NCI-H510A treated with DMSO at 0.1 percent for 48 hours (cell line): ENCODE measurements around the gene SLC25A15.
"Not testable (repeated sequence)": the region's sequence is repeated elsewhere in the genome, so short reads cannot be mapped to it uniquely, and the experiment has no call there.

Experiments used
- DNase-seq: peaks from one replicate; lab custom pipeline; 2025; lab: John Stamatoyannopoulos, UW

SLC25A15 gene

DNA sequence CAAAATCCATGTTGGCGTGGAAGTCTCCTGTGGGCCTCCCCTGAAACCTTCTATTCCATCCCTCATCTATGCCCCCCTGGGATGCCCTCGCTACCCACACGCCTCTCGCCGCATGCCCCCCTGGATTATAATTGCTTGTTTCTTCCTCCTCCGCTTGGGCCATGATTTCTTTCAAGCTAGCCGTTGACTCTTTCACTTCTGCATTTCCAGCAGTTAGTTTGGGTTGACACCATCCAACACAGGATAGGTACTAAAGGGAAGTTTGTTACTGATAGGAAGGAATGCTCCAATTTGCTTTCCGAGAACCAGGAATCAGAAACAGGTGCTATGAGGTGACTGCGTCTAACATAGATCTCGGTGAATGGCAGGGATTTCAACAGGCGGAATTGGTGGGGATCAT is 7.7 kb upstream of the SLC25A15 start:
- no peak for DNase-seq

DNA sequence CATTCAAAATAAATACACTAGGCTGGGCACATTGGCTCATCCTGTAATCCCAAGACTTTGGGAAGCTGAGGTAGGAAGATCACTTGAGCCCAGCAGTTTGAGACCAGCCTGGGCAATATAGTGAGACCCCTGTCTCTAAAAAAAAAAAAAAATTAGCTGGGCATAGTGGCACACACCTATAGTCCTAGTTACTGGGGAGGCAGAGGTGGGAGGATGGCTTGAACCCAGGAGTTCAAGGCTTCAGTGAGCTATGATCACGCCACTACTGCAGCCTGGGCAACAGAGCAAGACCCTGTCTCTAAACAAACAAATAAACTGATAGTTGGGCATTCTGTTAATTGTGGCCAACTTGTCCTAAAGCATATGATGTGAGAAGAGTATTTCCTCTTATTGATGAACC is 6.4 kb upstream of the SLC25A15 start:
- DNase-seq: not testable (repeated sequence)

DNA sequence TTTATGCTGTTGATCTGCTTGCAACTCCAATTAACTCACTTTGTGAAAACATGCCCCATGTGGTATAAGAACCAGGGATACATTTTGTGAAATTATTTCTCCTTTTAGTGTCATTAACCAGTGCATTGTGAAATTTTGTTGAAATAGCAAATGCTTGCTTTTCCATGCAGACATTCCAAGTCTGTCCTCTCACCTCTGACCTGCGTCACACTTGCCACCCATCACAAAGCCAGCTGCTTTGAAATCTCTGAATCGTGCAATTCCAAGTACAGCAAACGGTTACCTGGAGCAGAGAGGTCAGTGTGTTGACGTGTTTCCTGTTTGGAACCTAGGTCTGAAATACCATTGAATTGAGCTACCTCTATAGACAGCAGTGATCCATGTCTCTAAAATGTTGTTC is 4.9 kb upstream of the SLC25A15 start:
- no peak for DNase-seq

DNA sequence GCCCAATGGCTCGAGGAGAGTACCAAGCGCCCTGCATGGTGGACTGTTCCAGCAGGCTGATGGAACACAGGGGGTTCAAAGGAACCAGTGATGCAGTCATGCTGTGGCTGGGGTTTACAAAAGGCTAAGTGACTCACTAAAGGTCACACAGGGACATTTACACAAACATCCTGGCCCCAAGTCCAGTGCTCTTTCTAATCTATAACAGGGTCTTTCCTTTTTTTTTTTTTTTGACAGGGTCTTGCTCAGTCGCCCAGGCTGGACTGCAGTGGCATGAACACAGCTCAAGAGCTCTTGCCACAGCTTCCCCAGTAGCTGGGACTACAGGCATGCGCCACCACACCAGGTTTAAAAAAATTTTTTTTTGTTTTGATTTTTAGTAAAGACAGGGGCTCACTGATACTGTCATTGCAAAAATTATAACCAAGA is 2.8 kb upstream of the SLC25A15 start:
- no peak for DNase-seq

DNA sequence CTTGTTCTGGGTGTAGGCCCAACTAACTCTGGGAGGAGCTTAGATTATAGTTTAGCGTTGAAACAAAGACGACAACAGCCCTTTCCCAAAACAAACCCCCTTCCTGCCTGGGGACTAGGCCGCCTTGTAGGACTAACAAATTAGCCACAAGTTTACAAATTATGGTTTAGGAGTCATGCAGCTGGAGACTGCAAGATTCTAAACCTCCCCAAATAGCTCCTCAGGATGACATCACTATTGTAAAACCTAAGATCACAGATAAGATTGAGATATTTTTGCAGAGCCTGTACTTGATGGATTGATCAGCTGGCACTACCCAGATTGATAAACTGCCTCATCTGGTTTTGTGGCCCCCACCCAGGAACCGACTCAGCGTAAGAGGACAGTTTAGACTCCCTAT is 2.3 kb upstream of the SLC25A15 start:
- no peak for DNase-seq

DNA sequence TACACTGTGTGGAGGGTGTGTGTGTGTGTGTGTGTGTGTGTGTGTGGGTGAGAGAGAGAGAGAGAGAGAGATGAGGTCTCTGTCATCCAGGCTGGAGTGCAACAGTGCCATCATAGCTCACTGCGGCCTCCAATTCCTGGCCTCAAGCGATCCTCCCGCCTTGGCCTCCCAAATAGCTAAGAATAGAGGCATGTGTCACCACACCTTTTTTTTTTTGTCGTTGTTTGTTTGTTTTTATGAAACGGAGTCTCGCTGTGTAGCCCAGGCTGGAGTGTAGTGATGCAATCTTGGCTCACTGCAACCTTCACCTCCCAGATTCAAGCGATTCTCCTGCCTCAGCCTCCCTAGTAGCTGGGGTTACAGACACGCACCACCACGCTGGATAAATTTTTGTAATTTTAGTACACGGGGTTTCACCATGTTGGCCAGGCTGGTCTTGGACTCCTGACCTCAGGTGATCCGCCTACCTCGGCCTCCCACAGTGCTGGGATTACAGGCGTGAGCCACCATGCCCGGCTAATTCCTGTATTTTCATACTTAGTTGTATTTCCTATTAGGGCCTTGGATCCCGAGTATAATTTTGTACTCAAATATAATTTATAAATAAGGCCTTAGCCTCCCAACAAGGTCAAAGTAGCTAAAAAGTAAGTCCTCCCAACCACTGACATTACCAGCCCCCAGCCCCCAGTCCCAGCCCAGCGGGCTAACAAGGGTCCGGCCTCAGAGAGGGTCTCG is 704 bp upstream of the SLC25A15 start:
- DNase-seq: not testable (repeated sequence)

DNA sequence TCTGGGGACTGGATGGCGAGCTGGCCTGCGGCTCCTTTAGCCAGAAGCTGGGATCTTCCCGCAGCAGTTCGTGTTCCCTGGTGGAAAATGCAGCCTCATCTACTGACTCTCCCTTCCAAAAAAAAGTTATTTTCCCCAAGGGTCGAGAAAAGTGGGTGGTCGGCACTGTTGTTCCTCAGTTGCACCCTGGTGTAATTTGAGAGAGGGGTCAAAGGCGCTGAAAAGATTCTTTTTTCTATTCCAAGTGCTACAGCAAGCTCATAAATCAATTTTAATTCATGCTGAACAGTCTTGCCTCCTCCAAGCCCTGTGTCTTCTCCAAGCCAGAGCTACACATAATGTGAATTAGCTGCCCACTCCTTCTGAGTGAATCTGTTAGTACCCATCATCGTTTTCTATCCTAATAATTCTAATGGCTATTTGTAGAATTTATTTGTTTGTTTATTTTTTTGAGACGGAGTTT is 774 bp downstream of the SLC25A15 start:
- DNase-seq: no peak

DNA sequence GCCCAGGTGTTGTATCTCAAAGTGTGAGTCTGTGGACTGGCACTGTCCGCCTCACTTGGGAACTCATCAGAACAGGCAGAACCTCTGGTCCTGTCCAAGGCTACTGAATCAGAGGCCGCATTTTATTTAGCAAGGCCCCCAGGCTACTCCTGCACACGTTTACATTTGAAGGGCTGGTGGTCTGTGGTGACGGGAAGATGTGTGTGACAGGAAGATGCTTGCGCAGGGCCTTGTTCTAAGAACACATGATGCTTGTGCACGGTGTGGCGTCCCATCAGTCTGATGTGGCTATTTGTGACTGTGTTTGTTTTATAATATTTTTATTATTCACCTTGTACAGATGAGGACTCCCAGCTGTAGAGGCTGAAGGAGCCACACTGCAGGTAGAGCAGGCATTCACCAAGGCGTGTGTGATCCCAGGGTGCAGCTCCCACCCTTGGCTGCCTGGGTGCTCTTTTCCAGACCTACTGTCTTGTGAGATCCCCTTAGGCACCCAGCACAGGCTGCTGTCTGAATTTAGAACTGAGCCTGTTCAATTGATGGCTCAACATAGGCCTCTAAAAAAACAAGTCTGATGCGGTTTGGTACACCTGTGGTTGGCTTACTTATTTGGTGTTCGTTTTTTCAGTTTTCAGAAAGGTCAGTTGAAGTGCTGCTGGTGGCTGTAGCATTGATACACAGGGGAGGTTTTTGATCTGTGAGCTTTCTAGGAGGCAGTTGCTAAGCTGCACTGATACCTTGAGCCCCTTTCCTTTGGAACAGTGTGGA is 3.1 kb downstream of the SLC25A15 start:
- DNase-seq: no peak

DNA sequence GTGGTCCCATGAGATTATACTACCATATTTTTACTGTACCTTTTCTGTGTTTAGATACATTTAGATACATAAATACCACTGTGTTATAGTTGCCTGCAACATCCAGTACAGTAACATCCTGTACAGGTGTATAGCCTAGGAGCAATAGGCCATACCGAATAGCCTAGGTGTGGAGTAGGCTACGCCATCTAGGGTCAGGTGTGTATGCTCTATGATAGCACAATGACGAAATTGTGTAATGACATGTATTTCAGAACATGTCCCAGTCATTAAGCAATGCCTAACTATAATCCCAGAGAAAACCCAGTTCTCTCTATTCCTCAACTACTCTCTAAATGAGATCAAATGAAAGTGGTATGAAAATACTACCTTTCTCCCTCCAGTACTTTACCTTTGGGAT is 3.9 kb downstream of the SLC25A15 start:
- DNase-seq: no peak

DNA sequence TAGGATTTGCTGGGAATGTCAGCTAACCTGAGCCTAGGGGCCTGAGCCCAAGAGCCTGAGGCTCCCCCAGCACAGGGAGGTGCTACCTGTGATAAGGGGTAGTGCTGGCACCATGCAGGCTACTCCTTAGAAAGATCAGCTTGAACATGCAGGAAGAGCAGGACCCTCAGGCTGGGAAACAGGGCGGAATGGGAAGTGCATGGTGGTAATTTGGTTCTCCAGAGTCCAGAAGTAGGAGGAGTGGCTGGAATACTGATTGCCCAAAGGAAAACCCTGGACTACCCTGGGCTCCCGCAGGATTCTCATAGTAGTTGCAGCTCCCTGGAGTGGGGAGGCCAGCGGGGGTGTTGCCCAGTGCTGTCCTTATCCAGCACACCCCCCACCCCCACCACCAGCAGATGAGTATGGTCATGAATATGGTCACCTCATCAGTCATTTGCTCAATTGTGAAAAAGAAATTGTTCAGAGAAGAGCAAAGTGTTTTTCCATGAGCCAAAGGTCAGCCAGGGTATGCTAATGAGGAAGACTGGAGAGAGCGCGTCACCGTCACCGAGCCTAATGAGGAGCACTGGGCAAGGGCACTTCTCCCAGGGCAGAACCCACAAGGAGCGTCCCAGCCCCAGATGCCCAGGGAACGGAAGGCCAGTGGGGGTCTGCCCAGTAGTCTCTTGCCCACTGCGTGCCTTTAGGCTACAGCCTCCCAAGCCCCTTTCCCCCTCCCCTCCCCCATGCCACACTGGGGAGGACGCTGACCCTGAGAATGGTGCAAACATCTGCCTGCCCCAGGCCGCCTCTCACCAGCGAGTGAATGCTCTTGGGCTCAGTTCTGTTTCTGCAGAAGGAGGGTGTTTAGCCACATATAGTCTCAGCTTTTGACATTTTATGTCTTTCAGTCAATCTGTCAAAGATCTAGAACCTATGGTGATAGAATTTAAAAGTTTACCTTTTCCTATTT is 5.3 kb downstream of the SLC25A15 start:
- no peak for DNase-seq

DNA sequence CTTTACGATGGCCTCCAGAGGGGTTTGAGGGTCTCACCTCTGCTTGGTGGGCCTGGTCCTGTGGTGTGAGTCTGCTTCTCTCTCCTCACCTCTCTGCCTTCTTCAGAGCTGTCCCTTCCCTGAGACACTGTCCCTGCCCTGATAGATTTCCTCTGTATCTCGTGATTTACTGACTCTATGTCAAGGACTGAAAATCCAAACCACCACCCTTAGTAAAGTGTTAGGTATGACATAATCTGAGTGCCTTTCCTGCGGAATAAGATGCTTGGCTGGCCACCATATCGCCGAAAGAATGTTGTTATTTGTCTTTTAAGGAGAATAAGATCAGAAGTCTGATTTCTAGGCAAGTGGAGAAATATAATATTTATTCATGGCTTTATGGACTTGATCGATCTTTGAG is 7.2 kb downstream of the SLC25A15 start:
- no peak for DNase-seq

DNA sequence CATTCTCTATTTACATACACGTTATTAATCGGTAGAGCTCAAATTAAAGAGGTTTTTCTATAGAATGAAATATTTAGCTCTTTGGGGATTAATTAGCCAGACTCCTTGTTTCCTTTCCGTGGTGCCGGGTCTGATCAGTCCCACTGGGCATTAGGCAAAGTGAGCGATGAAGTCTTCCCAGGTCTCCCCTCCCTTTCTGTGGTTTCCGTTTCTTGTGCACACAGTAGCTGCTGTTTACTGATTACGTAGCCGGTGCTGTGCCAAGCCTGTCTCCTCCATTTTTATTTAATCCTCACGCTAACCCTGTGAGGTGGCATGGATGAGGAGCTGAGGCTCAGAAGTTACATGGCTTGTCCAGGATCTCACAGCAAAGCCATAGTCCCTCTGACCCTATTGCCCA is 9.0 kb downstream of the SLC25A15 start:
- DNase-seq: peak; percentile 0

DNA sequence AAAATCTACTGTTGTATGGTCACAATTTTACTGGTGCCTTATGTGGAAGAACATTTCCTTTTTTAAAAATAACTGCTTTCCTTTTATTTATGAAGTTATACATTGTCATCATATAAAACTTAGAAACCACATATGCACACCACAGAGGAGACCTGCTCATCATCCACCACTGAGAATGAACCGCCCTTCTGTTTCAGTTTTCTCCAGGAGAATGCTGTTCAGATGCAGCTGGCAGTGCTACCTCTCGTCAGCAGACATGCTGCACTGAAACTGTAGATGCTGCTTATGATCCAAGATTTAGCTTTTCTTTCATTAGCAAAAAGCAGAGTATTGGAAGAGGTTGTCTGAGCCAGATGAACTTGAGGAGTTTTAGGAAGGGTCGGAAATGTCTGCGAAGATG is 10.1 kb downstream of the SLC25A15 start:
- DNase-seq: no peak

DNA sequence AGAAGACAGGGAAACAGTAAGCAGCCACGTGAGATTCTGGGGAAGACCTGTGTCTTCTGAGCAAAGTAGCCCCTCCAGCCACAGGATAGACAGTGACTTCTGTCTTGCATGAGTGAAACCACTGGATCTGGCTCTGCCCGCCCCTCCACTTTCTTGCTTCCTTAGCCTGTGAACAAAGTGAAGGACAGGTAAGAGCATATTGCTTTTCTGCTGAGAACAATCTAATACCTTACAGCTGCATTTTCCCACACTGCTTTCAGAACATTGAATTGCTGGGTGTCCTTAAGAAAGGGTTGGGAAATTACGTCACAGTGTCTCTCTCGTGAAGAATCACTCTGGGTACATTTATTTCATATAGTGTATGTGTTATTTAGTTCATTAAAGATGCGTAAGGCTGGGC is 11.1 kb downstream of the SLC25A15 start:
- DNase-seq: no peak

DNA sequence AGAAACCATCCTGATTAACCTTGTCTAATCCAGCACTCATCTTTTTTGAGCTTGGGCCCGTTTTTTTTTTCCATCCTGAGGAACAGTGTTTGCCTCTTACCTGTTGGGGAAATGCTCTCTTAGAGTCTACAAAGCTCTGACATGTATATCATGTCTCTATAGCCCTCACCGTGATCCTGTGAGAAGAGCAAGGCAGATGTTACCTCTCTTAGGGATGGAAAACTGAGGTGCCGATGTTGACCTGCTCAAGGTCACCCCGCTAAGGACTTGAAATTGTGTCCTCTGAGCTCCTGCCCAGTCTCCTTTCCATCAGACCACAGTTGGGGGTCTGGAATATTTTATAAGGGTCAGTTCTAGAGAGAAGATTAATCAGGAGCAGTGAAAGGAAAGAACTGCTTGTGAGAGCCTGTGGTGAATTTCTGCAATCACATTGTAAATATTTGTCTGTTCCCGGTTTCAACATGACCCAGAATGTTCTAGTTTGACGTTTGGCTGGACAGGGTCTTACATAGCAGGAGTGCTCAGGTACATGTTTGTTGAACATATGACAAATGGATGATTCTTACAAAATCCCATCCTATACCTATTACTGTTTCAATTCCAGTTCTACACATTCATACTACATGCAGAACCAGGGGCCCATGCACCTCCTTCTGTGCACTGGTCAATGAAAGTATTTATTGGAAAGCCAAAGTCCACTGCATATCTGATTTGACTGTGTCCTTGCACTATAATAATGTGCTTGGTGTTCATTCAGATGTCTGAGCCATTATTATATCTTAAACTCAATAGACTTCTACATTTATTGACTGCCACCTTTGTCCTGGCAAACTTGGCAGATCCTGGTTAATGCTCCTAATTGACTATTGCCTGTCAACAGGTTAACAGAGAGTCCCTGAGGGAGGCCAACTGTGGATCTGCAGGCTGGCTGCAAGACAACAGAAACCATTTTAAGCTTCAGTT is 12.1 kb downstream of the SLC25A15 start:
- no peak for DNase-seq

DNA sequence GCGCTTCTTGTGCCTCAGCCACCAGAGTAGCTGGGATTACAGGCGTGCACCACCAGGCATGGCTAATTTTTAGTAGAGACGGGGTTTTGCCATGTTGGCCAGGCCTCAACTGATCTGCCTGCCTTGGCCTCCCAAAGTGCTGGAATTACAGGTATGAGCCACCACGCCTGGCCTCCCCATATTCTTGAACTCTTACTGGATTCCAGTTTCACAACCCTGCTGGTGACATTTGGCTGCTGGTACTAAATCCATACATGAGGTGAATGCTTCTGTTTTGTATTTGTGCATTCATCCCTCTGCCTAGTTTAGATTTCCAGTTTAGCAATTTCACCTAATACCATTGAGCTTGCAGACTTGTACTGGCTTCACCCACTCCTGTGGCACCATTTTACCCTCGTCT is 13.9 kb downstream of the SLC25A15 start:
- no peak for DNase-seq

DNA sequence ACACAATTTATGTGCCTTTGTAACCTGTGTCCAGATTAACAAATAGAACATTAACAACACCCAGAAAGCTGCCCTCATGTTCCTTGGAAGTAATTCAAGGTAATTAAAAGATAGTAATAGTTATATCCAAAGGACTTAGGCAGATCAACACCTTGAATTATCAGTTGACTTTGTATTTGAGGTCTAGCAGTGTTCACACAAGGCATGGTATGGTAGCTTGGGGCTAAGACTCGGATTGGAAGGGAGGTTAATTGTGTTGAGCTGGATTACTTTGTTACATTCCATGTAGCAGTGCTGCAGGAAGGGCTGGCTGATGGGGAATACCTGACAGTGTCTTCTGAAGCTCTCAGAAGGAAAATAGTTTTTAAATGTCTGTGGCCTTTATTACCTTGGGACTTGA is 16.8 kb downstream of the SLC25A15 start:
- DNase-seq: no peak

DNA sequence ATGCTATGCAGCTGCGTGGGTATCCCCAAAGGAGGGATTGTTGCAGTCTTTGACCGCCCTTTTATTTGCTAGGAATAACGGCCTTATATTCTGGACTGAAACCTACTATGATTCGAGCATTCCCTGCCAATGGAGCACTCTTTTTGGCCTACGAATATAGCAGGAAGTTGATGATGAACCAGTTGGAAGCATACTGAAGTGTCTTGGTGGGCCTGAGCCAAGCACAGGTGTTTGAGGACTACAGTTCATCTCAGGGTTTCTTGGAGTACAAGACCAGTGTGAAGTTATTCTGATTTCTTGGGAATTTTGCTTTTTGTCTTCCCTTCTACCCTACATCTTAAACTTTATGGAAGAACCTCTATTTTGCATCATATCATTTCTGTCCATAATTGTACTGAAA is 20.1 kb downstream of the SLC25A15 start:
- DNase-seq: no peak

DNA sequence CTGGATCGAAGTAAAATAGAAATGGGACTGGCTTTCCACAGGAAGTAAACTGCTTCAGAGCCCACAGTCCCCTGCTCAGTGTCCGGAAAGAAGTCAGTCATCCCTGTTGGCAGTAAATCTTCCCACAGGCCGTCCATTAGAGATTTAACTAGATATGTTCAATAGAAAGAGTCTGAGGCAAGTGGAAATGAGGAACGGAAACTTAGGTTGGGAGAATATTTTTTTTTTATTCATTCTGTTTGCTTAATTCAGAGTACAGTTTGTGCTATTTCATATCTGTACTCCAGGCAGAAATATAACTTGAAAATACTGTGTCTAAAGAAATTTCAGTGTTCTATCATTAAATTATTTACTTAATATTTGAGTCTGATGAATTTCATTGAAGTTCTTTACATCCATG is 22.7 kb downstream of the SLC25A15 start:
- DNase-seq: no peak

DNA sequence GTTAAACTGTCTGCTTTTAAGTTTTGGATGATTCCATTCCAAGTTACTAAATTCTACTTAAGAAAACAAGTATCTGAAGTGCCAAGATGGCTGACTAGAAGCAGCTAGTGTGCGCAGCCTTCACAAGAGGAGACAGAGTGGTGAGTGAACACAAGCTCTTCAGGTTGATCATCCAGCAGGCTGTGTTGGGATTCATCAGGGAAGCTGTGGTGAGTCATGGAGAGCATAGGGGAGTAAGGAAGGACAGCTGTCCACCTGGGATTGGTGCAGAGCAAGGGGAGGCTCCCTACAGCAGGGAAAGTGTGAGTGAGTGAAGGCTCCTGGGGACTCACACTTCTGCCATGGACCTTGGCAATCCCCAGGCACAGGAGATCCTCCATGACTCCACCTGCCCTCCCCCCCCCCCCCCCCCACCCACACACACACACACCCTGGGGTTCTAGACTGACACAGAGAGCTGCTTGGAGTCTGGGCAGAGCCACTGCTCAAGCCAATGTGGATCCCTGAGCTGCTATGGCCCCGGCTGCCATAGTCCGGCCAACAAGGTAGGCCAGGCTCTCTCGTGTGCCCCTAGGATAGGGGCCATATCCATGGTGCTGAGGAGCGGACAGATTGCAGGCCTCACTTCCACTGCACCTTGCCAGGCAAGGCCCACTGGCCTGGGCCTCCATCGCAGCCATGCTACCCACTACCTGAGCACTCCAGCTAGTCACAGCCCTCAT is 23.5 kb downstream of the SLC25A15 start:
- DNase-seq: no peak
